ENCODE results near the gene DAP. TPM values are rescaled to one million over a fixed set of nuclear protein-coding genes. Genes with fewer than 3 reads are reported as not detected.

The DAP gene
- total and polyA plus RNA-seq, 2 of the 4 experiments (the other 2 are of a cell fraction) = 49.6 to 189 TPM

DNA sequence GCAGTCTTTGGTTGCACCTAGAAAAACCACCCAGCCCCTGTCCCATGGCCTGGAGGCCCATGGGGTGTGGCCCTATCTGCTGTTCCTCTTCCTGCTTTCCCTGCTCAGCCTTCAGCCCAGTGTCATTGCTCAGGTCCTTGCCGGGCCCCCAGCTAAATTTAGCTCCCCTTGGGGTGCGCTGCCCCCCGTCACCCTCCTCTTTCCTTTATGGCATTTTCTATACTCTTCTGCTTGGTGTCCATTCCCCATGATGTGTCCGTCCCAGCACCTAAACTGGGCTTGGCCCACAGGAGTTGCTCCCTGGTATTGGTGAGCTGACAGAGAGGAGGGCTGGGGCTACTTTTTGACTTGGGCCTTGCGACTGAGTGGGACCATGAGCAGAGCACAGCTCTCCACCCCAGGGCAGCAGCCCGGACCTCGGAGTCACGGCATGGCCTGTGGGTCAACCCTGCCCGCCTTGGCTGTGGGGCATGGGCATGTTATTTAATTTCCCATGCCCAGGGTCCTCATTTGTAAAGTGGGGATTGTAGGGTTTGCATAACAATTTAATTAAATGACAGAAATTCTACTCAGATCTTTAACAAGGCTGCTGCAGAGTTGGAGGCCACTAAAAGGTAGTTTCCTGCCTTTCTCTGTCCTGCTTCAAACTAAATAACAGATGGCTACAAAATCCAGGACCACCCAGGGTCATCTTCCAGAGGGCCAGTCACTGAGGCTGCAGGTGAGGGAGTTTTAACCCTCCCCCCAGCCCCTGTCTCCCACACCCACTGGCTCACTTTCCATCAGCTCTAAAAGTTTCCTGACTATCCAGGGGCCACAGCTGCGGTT, 98.2 kb downstream of the DAP start:
- H3K23ac ChIP-seq (ENCODE audit: low read depth, low read length) = no peak overlapping the region
- no peaks in the 10 kb centered on the region; the same call in 1 of the 2 replicates for H3K4me1 ChIP-seq (ENCODE audit: control insufficient read depth, insufficient read depth, low read length)
- H4K5ac ChIP-seq (ENCODE audit: low read depth, low read length) = no peak overlapping the region
- H3K18ac ChIP-seq (ENCODE audit: low read depth, low read length) = no peak overlapping the region
- ChIA-PET CTCF (interaction anchor here (1.0 kb wide), 1 partner anchor 9 kb away, joined by 3 read pairs; no protein-coding TSS in a partner anchor), POLR2A (ENCODE audit: unreplicated experiment) (no interaction called here)
- no peak overlapping the region for H3K4me3 ChIP-seq (ENCODE audit: insufficient read depth, low read depth, low read length)
- no peak overlapping the region for H2AK9ac ChIP-seq (replicated peaks; ENCODE audit: low read depth, low read length, poor library complexity)
- H3K9me3 ChIP-seq (ENCODE audit: control insufficient read depth, insufficient read depth, low read length) = no peaks in the 10 kb centered on the region; the same call in 1 of the 2 replicates
- no peak overlapping the region for H2BK15ac ChIP-seq (ENCODE audit: low read depth, low read length)
- no peaks in the 10 kb centered on the region; the same call in 1 of the 2 replicates for H3K27me3 ChIP-seq (ENCODE audit: control insufficient read depth, insufficient read depth, low read length)
- H3K4me2 ChIP-seq (ENCODE audit: low read depth, low read length) = no peak overlapping the region
- H3K56ac ChIP-seq (ENCODE audit: extremely low read depth, insufficient read depth, low read length) = no peak overlapping the region
- H3K27ac ChIP-seq (ENCODE audit: insufficient read depth, low read length) = no peak overlapping the region
- no peaks in the 10 kb centered on the region for H4K20me1 ChIP-seq (ENCODE audit: insufficient read depth, low read length)
- 40% methylated on average over 1 of the region's 10 CpGs; no CpG with 5 or more reads in 1 of the 2 experiments for WGBS, 2 experiments (ENCODE audit: extremely low coverage in 2 of 2, insufficient read length in 1 of 2)
- H3K79me1 ChIP-seq (ENCODE audit: low read depth in 1 of 2, low read length in 2 of 2) = no peaks in the 10 kb centered on the region
- no peak for DNase-seq
- H4K8ac ChIP-seq (ENCODE audit: low read depth in 2 of 2, low read length in 2 of 2) = no peak overlapping the region
- intact Hi-C loops (cut with micrococcal nuclease) (no loop called here), in situ Hi-C loops (cut with MboI; ENCODE audit: low sequenced_read_pairs) (no loop called here), dilution Hi-C loops (cut with HindIII; ENCODE audit: low sequenced_read_pairs, unreplicated experiment) (no loop called here)
- H2AK5ac ChIP-seq (ENCODE audit: low read depth, low read length) = no peak overlapping the region
- no peak overlapping the region for H2BK120ac ChIP-seq (ENCODE audit: low read depth, low read length)
- no peak overlapping the region for H2BK5ac ChIP-seq (ENCODE audit: low read depth, low read length, poor library complexity, severe bottlenecking)
- H3K9me1 ChIP-seq (ENCODE audit: insufficient read depth, low read length) = no peaks in the 10 kb centered on the region
- H3K14ac ChIP-seq (replicated peaks; ENCODE audit: low read depth, low read length) = no peak overlapping the region
- no peak overlapping the region for H3K9ac ChIP-seq (ENCODE audit: low read depth, low read length)
- no peak for ATAC-seq (ENCODE audit: low read depth)
- H4K91ac ChIP-seq (ENCODE audit: insufficient read depth, low read depth, low read length) = no peak overlapping the region
- no peak for TF ChIP-seq MAZ (IDR thresholded peaks at IDR 0.05; ENCODE audit: borderline replicate concordance, low read depth, low read length)
- TF ChIP-seq BHLHE40 (IDR thresholded peaks at IDR 0.05; ENCODE audit: low read depth, low read length) = no peak
- no peak for TF ChIP-seq MAFK (IDR thresholded peaks at IDR 0.05; ENCODE audit: low read depth, low read length)
- no peak overlapping the region for H2BK20ac ChIP-seq (ENCODE audit: low read depth, low read length)
- no TSS peak for BruUV-seq (replicated peaks)
- H3K36me3 ChIP-seq (ENCODE audit: control insufficient read depth, insufficient read depth, low read length) = no peaks in the 10 kb centered on the region
- no peak overlapping the region for H2AFZ ChIP-seq (replicated peaks; ENCODE audit: low read length, poor library complexity)
- H3K4ac ChIP-seq (ENCODE audit: low read depth, low read length) = no peak overlapping the region
